Limb (tissue), 2 donors: ENCODE results near the gene CISD2.
"Not testable (repeated sequence)": the region's sequence is repeated elsewhere in the genome, so short reads cannot be mapped to it uniquely, and the experiment has no call there.

Experiments
- DNase-seq, 2 donors: peaks; one replicate each; pipeline ENCODE4 v3.0.0-alpha.2; 2016; ENCODE audit errors: extremely low spot score in 2 of 2

Gene CISD2

GRCh38 chr4:102901804-102902203 lies 33.0 kb downstream of the CISD2 start:
- no peak for DNase-seq

GRCh38 chr4:102918859-102919258 lies 50.1 kb downstream of the CISD2 start:
- DNase-seq, result no peak

- not testable (repeated sequence) for DNase-seq
Observed at GRCh38 chr4:102919697-102920096, 50.9 kb downstream of the CISD2 start.

- no peak for DNase-seq
Observed at GRCh38 chr4:102935716-102936115, 66.9 kb downstream of the CISD2 start.

- not testable (repeated sequence) for DNase-seq
Observed at GRCh38 chr4:102938063-102938462, 69.3 kb downstream of the CISD2 start.
